Measurements from ENCODE around the gene STAG1. TPM values are rescaled to one million over a fixed set of nuclear protein-coding genes. Genes with fewer than 3 reads are reported as not detected.
"Not testable (repeated sequence)": the region's sequence is repeated elsewhere in the genome, so short reads cannot be mapped to it uniquely, and the experiment has no call there.

STAG1 gene
- total RNA-seq: 100 to 1,000 TPM in 1 of 5 donors, 10 to 100 TPM in 4; 28.1 to 105 (median 49.2) TPM
- 1 to 10 TPM; 7.5 to 8.1 (median 8.1) TPM for polyA plus RNA-seq
- long read RNA-seq, donor 1: 0 reads
- long read RNA-seq, donor 2: 0 reads
- long read RNA-seq, donor 3: 0 reads
- long read RNA-seq, donor 4, full-length matches to known transcripts: 1 of 1 reads
- long read RNA-seq, donor 4, partial matches to known transcripts: 0 of 1 reads
- long read RNA-seq, donor 4, other reads (novel, unspliced or antisense): 0 of 1 reads
- long read RNA-seq, donor 5, full-length matches to known transcripts: 1 of 1 reads
- long read RNA-seq, donor 5, partial matches to known transcripts: 0 of 1 reads
- long read RNA-seq, donor 5, other reads (novel, unspliced or antisense): 0 of 1 reads
- long read RNA-seq, donor 6: 0 reads
- long read RNA-seq, donor 7, full-length matches to known transcripts: 1 of 6 reads
- long read RNA-seq, donor 7, partial matches to known transcripts: 5 of 6 reads
- long read RNA-seq, donor 7, other reads (novel, unspliced or antisense): 0 of 6 reads
- long read RNA-seq, donor 8: 0 reads
- long read RNA-seq, donor 9, full-length matches to known transcripts: 1 of 13 reads
- long read RNA-seq, donor 9, partial matches to known transcripts: 12 of 13 reads
- long read RNA-seq, donor 9, other reads (novel, unspliced or antisense): 0 of 13 reads
- long read RNA-seq, donor 10: 0 reads

- intact Hi-C loops (cut with DNase I; ENCODE audit: low total_unique reads): loop anchor here (10.0 kb wide), 1 partner anchor 357 kb away; no protein-coding TSS in a partner anchor
- Histone ChIP-seq H3K4me1 (peaks cover 21 to 54% (median 43%) of the 10 kb centered on the region in 4 donors), H3K36me3 (no peaks in the 10 kb centered on the region), H3K9me3 (no peaks in the 10 kb centered on the region), H3K4me3 (peak within 1 kb of the TSS; percentile 67 to 92 (median 82)), H3K27ac (peak within 1 kb of the TSS; percentile 95 to 100 (median 99)), H3K27me3 (no peaks in the 10 kb centered on the region)
- no peak for DNase-seq
- WGBS, 5 donors: 0% methylated on average over 19 to 27 of the region's 27 CpGs; no CpG with 5 or more reads in 1 of the 5 donors
- no peak for TF ChIP-seq EP300 (IDR thresholded peaks at IDR 0.05)
- peak in 4 of 7 experiments; percentile 93 to 99 (median 98) for TF ChIP-seq CTCF (IDR thresholded peaks at IDR 0.05)
- TF ChIP-seq POLR2AphosphoS5 (IDR thresholded peaks at IDR 0.05): peak in 1 of 3 donors; percentile 89
Observed at GRCh38 chr3:136752172-136752421, at the start of gene STAG1. Gene STAG1, minus strand, starts transcription at chr3:136752378. Its CDS starts 121,480 bp downstream, at chr3:136630898.

GRCh38 chr3:136801146-136801545 is 49.0 kb upstream of the STAG1 start:
- H3K4me3 ChIP-seq; H3K4me1 ChIP-seq; H3K27ac ChIP-seq; intact Hi-C loops (cut with DNase I; ENCODE audit: low total_unique reads); H3K27me3 ChIP-seq; H3K9me3 ChIP-seq; DNase-seq; H3K36me3 ChIP-seq: not testable (repeated sequence)
- WGBS, 5 donors: 93 to 96% (median 95%) methylated on average over 10 of the region's 10 CpGs

DNA sequence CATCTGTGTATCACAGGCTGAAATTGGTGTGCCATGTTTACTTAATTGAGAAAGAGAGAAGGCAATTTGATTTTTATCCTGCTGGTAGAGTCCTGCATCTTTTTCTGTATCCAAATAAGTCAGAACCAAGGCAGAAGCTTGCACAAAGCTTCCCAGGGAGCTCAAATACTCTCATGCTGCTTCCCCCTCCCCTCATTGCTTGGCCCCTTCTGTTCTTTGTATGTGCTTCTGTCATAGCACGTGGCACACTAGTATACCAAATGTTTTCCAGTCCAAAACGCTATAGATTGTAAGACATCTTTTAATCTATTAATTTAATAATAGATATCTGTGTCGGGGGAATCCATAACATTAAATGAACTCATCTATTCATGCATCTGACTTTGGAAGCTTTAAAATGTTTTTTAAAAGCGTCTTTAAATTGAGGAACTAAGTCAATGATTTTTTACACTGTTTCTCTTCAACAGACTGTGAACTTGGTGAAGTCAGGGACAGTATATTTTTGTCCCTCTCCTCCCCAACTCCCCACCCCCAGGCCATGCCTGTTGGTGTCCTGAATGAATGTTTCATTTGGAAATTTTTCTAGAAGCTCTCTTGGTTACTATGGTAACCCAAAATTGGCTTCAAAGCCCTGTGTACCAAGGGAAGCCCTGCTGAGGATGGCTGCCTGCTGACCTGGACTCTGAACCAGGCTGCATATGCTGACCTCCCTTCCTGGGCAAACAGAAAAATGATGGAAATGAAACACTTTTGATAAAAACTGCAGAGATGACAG is 40.6 kb upstream of the STAG1 start:
- Histone ChIP-seq H3K36me3 (no peaks in the 10 kb centered on the region), H3K4me3 (no peak overlapping the region), H3K9me3 (no peaks in the 10 kb centered on the region), H3K27me3 (no peaks in the 10 kb centered on the region), H3K4me1 (peaks cover 0 to 5% (median under 1%) of the 10 kb centered on the region in 4 donors), H3K27ac (no peak overlapping the region)
- DNase-seq: no peak
- TF ChIP-seq POLR2AphosphoS5 (IDR thresholded peaks at IDR 0.05): no peak
- no peak for TF ChIP-seq CTCF (IDR thresholded peaks at IDR 0.05)
- TF ChIP-seq EP300 (IDR thresholded peaks at IDR 0.05): no peak
- TF ChIP-seq POLR2A (IDR thresholded peaks at IDR 0.05): no peak
- intact Hi-C loops (cut with DNase I; ENCODE audit: low total_unique reads): no loop called here
- WGBS, 5 donors: 62 to 72% (median 64%) methylated on average over 4 of the region's 4 CpGs

DNA sequence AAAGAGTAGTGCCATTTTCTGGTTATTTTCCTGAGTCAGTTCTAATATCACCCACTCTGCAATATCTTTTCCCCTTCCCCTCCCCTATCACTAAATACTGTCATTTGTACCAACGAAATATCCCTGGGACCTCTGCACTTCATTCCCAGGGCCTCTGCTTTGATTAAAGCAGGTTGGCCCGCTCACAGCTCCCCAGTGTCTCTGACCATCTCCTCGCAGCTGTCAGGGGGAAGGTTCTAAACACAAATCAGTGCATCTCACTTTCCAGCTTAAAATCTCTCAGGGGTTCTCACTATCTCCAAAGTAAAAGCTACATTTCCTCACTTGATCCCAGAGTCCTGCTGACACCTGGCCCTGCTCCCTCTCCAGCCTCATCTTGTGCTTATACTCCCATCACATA is 38.6 kb upstream of the STAG1 start:
- TF ChIP-seq EP300 (IDR thresholded peaks at IDR 0.05): no peak
- TF ChIP-seq POLR2A (IDR thresholded peaks at IDR 0.05): no peak
- TF ChIP-seq POLR2AphosphoS5 (IDR thresholded peaks at IDR 0.05): no peak
- TF ChIP-seq CTCF (IDR thresholded peaks at IDR 0.05): no peak
- no peaks in the 10 kb centered on the region for H3K9me3 ChIP-seq
- 78 to 85% (median 82%) methylated on average over 3 of the region's 3 CpGs for WGBS, 5 donors
- no peak overlapping the region for H3K4me3 ChIP-seq
- H3K36me3 ChIP-seq: no peaks in the 10 kb centered on the region
- intact Hi-C loops (cut with DNase I; ENCODE audit: low total_unique reads): no loop called here
- no peak overlapping the region for H3K27ac ChIP-seq
- no peak for DNase-seq
- H3K4me1 ChIP-seq: peaks cover 5 to 20% (median 15%) of the 10 kb centered on the region in 4 donors
- no peaks in the 10 kb centered on the region for H3K27me3 ChIP-seq

All from stomach (tissue), 19 donors.